Measurements from ENCODE around the gene GCK.

Gene GCK

DNA sequence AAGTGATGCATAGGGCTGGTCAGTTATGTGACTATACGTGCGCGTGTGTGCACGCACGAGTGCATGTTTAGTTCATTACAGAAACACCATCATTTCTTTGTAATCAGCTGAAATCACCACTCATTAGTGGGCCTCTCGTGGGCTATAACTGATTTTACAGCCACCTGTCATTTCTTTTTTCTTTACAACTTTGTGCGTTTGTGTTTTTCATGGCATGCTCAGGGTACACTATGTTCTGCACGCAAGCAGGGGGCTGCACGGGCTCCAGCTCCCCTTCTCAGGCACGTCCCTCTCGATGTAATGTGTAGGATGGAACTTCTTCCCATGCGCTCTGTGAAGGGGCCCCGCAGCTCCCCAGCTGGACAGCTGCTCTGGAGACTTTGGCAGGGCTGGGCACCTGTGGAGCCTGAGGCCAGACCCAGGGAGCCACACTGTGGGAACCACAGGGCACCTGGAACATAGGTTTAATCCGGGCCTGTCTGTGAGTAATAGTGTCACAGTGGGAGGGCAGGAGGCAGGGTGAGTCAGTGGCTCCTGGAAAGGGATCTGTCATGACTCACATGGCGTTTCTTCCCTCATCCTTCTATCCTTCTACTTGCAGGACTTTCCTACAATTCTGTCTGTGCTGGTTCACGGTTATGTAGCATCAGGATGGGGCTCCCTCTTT lies 4.9 kb downstream of the GCK start:
- TF ChIP-seq FOXM1 (IDR thresholded peaks at IDR 0.05; ENCODE audit: borderline replicate concordance, low read depth), result peak; percentile 72
- TF ChIP-seq, protein P1, sequence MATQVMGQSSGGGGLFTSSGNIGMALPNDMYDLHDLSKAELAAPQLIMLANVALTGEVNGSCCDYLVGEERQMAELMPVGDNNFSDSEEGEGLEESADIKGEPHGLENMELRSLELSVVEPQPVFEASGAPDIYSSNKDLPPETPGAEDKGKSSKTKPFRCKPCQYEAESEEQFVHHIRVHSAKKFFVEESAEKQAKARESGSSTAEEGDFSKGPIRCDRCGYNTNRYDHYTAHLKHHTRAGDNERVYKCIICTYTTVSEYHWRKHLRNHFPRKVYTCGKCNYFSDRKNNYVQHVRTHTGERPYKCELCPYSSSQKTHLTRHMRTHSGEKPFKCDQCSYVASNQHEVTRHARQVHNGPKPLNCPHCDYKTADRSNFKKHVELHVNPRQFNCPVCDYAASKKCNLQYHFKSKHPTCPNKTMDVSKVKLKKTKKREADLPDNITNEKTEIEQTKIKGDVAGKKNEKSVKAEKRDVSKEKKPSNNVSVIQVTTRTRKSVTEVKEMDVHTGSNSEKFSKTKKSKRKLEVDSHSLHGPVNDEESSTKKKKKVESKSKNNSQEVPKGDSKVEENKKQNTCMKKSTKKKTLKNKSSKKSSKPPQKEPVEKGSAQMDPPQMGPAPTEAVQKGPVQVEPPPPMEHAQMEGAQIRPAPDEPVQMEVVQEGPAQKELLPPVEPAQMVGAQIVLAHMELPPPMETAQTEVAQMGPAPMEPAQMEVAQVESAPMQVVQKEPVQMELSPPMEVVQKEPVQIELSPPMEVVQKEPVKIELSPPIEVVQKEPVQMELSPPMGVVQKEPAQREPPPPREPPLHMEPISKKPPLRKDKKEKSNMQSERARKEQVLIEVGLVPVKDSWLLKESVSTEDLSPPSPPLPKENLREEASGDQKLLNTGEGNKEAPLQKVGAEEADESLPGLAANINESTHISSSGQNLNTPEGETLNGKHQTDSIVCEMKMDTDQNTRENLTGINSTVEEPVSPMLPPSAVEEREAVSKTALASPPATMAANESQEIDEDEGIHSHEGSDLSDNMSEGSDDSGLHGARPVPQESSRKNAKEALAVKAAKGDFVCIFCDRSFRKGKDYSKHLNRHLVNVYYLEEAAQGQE (IDR thresholded peaks at IDR 0.05; ENCODE audit: low read depth), result peak; percentile 60
- TF ChIP-seq NFIC (IDR thresholded peaks at IDR 0.05), result peak; percentile 87
- TF ChIP-seq TEAD4 (IDR thresholded peaks at IDR 0.05), result peak; percentile 70
- no peak for TF ChIP-seq EGR1 (IDR thresholded peaks at IDR 0.05)
- no peak for TF ChIP-seq TAF1 (IDR thresholded peaks at IDR 0.05; ENCODE audit: low read depth)
- TF ChIP-seq, protein P2, sequence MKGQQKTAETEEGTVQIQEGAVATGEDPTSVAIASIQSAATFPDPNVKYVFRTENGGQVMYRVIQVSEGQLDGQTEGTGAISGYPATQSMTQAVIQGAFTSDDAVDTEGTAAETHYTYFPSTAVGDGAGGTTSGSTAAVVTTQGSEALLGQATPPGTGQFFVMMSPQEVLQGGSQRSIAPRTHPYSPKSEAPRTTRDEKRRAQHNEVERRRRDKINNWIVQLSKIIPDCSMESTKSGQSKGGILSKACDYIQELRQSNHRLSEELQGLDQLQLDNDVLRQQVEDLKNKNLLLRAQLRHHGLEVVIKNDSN (IDR thresholded peaks at IDR 0.05), result peak; percentile 19; the same call in 1 of the 2 replicates
- TF ChIP-seq, protein P3, sequence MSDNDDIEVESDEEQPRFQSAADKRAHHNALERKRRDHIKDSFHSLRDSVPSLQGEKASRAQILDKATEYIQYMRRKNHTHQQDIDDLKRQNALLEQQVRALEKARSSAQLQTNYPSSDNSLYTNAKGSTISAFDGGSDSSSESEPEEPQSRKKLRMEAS (IDR thresholded peaks at IDR 0.05), result peak; percentile 75; the same call in 1 of the 2 replicates
- peak; percentile 94 for TF ChIP-seq EP300 (IDR thresholded peaks at IDR 0.05; ENCODE audit: borderline replicate concordance)
- peak; percentile 30; the same call in 1 of the 2 replicates for TF ChIP-seq RAD21 (IDR thresholded peaks at IDR 0.05; ENCODE audit: low read depth)
- 0 out of 2 replicates have a peak, but pooled peaks have one; percentile 66 for TF ChIP-seq ZBTB7A (IDR thresholded peaks at IDR 0.05; ENCODE audit: low read depth)
- no peak; the same call in 1 of the 2 replicates for TF ChIP-seq CEBPB (IDR thresholded peaks at IDR 0.05)
- peak; percentile 99 for TF ChIP-seq TCF12 (IDR thresholded peaks at IDR 0.05; ENCODE audit: low read depth)
- TF ChIP-seq YY1 (IDR thresholded peaks at IDR 0.05; ENCODE audit: low read depth), result no peak
- no peak for TF ChIP-seq CREB1 (IDR thresholded peaks at IDR 0.05; ENCODE audit: low read depth)

DNA sequence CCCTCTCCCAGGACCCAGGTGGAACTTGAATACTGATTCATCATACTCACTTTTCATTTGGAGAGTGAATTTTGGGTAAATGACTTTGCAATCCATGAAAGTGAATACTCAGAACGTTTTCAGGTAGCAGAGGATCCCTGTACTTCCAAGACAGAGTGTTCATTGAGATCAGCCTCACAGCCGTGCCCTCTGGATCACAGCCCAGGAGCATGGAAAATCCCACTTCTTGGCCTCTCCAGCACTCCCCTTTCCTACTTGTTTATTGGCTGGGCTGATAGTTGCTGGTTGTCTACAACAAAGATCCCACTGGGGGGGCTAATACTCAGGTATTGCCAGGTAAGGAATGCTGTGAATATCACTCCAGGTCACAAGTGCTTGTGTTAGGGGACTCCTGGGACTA lies 5.9 kb downstream of the GCK start:
- no peak for TF ChIP-seq TAF1 (IDR thresholded peaks at IDR 0.05; ENCODE audit: low read depth)
- TF ChIP-seq EGR1 (IDR thresholded peaks at IDR 0.05), result no peak

DNA sequence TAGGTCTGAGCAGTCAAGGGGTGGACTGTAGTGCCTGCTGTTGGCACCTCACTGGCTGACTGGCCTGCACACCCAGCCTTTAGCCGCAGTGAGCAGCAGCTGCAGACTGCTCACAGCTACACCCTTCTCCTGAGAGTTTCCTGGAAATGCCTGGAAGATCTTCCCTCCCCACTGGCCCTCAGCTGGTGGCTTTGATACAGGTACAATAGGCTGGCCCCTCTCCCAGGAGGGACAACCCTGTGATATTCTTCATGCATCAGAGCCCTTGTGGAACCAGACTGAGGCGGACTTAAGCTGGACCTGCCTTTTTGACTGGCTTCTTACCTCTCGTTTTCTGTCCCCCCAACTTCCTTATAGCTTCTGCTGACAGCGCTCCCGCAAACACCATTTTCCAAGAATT lies 6.4 kb downstream of the GCK start:
- TF ChIP-seq EP300 (IDR thresholded peaks at IDR 0.05; ENCODE audit: borderline replicate concordance) (peak; percentile 34; the same call in 1 of the 2 replicates), TCF12 (IDR thresholded peaks at IDR 0.05; ENCODE audit: low read depth) (peak; percentile 64)
- TF ChIP-seq, protein P1 (IDR thresholded peaks at IDR 0.05; ENCODE audit: low read depth), result no peak

DNA sequence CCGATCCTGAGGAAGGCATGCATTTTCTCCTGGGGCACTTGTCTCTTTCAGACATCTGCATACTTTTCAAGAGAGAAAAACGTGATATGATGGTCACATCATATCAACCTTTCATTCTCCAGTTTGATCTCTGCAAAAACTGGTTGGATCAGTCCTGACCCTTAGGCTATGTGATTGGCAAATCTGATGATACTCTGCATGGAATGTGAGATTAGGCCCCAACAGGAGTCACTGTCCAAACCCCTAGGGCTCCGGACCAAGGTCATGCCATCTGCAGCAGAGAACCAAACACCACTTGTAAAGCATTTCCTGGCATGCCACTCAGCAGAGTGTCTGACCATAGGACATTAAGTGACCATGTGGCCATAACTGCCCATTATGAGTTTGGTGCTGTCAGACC lies 8.6 kb downstream of the GCK start:
- TF ChIP-seq TCF12 (IDR thresholded peaks at IDR 0.05; ENCODE audit: low read depth) (no peak), TAF1 (IDR thresholded peaks at IDR 0.05; ENCODE audit: low read depth) (no peak), FOXM1 (IDR thresholded peaks at IDR 0.05; ENCODE audit: borderline replicate concordance, low read depth) (no peak), TEAD4 (IDR thresholded peaks at IDR 0.05) (no peak), CREB1 (IDR thresholded peaks at IDR 0.05; ENCODE audit: low read depth) (no peak), EGR1 (IDR thresholded peaks at IDR 0.05) (no peak), EP300 (IDR thresholded peaks at IDR 0.05; ENCODE audit: borderline replicate concordance) (no peak), YY1 (IDR thresholded peaks at IDR 0.05; ENCODE audit: low read depth) (no peak), RAD21 (IDR thresholded peaks at IDR 0.05; ENCODE audit: low read depth) (no peak), ZBTB7A (IDR thresholded peaks at IDR 0.05; ENCODE audit: low read depth) (no peak)
- TF ChIP-seq, protein P2 (IDR thresholded peaks at IDR 0.05), result no peak
- TF ChIP-seq, protein P1 (IDR thresholded peaks at IDR 0.05; ENCODE audit: low read depth), result no peak
- TF ChIP-seq, protein P3 (IDR thresholded peaks at IDR 0.05), result no peak
